GM23338 (cell line): ENCODE measurements around the gene GTF3C1.

Source experiments
- CREB1 ChIP-seq: fragments of 250-450 bp; sonication (Bioruptor Pico); IDR thresholded peaks from 2 replicates; pipeline ENCODE4 v1.5.0; 2020; ENCODE audit warnings: low read depth, mild to moderate bottlenecking, moderate library complexity
- CTCF ChIP-seq, 2 experiments: fragments of 200-600 bp in 1 of 2; sonication (generic) in 1 of 2; conservative IDR thresholded peaks; 2 replicates each; pipeline versions ENCODE4 v1.5.1 to v1.6.1; 2016 to 2017; ENCODE audit warnings: antibody characterized with exemption in 2 of 2, low read depth in 2 of 2, mild to moderate bottlenecking in 2 of 2, moderate library complexity in 1 of 2
- ETS1 ChIP-seq: IDR thresholded peaks from 2 replicates; pipeline ENCODE4 v1.6.1; 2016; ENCODE audit warnings: antibody characterized with exemption
- EZH2 ChIP-seq: fragments of 200-600 bp; sonication (generic); IDR thresholded peaks from one replicate; pipeline ENCODE4 v1.8.0; 2017; ENCODE audit warnings: antibody characterized with exemption, mild to moderate bottlenecking, low read depth; ENCODE audit not compliant: unreplicated experiment
- EZH2phosphoT487 ChIP-seq: fragments of 200-600 bp; sonication (generic); IDR thresholded peaks from one replicate; pipeline ENCODE4 v1.8.1; 2018; ENCODE audit warnings: antibody characterized with exemption; ENCODE audit not compliant: unreplicated experiment
- JUNB ChIP-seq: IDR thresholded peaks from one replicate; pipeline ENCODE4 v1.6.1; 2016; ENCODE audit warnings: antibody characterized with exemption; ENCODE audit not compliant: unreplicated experiment
- POLR2AphosphoS5 ChIP-seq: IDR thresholded peaks from 2 replicates; pipeline ENCODE4 v1.6.1; 2016; ENCODE audit warnings: antibody characterized with exemption, low read depth
- REST ChIP-seq: IDR thresholded peaks from one replicate; pipeline ENCODE4 v1.6.1; 2018; ENCODE audit warnings: antibody characterized with exemption; ENCODE audit not compliant: unreplicated experiment

- TF ChIP-seq CTCF (conservative IDR thresholded peaks at IDR 0.05; ENCODE audit: low read depth in 2 of 2) (no peak), ETS1 (no peak), EZH2phosphoT487 (no peak), REST (no peak), CREB1 (CRISPR knock-in tag) (no peak), POLR2AphosphoS5 (no peak), EZH2 (no peak), JUNB (no peak)
Measured at GRCh38 chr16:27588057-27588456, 38.3 kb upstream of the GTF3C1 start.
